NCI-H524 treated with DMSO at 0.1 percent for 48 hours (cell line): Measurements from ENCODE around the gene TCEANC2.
"Not testable (repeated sequence)": the region's sequence is repeated elsewhere in the genome, so short reads cannot be mapped to it uniquely, and the experiment has no call there.

ENCODE experiments used
- DNase-seq: peaks from one replicate; lab custom pipeline; 2025; lab: John Stamatoyannopoulos, UW

TCEANC2 gene

GRCh38 chr1:54088385-54088784, 35.0 kb downstream of the TCEANC2 start:
- DNase-seq: no peak

- no peak for DNase-seq
These were observed 38.3 kb downstream of the TCEANC2 start for GRCh38 chr1:54091666-54092065.

- no peak for DNase-seq
These were observed 40.8 kb downstream of the TCEANC2 start for GRCh38 chr1:54094001-54094729.

GRCh38 chr1:54094730-54095105, 41.3 kb downstream of the TCEANC2 start:
- DNase-seq: not testable (repeated sequence)

GRCh38 chr1:54095546-54096226, 42.3 kb downstream of the TCEANC2 start:
- DNase-seq: no peak

GRCh38 chr1:54096227-54096876, 42.9 kb downstream of the TCEANC2 start:
- DNase-seq: no peak

GRCh38 chr1:54096877-54097240, 43.5 kb downstream of the TCEANC2 start:
- DNase-seq: no peak

GRCh38 chr1:54099061-54099610, 45.7 kb downstream of the TCEANC2 start:
- no peak for DNase-seq

GRCh38 chr1:54100500-54100899, 47.1 kb downstream of the TCEANC2 start:
- no peak for DNase-seq

- DNase-seq: no peak
These were observed 50.0 kb downstream of the TCEANC2 start for GRCh38 chr1:54103414-54103813.

- DNase-seq: not testable (repeated sequence)
These were observed 51.2 kb downstream of the TCEANC2 start for GRCh38 chr1:54104613-54105012.

- no peak for DNase-seq
These were observed 51.7 kb downstream of the TCEANC2 start for GRCh38 chr1:54105080-54105479.

GRCh38 chr1:54105736-54106269, 52.4 kb downstream of the TCEANC2 start:
- no peak for DNase-seq

- no peak for DNase-seq
These were observed 53.7 kb downstream of the TCEANC2 start for GRCh38 chr1:54107131-54107530.

GRCh38 chr1:54108156-54108555, 54.7 kb downstream of the TCEANC2 start:
- DNase-seq: no peak

- DNase-seq: no peak
These were observed 56.0 kb downstream of the TCEANC2 start for GRCh38 chr1:54109129-54110090.

- DNase-seq: peak; percentile 95
These were observed 57.6 kb downstream of the TCEANC2 start for GRCh38 chr1:54110996-54111395.

- no peak for DNase-seq
These were observed 58.2 kb downstream of the TCEANC2 start for GRCh38 chr1:54111624-54112023.

GRCh38 chr1:54112027-54112426, 58.6 kb downstream of the TCEANC2 start:
- DNase-seq: no peak

GRCh38 chr1:54112705-54113368, 59.4 kb downstream of the TCEANC2 start:
- DNase-seq: no peak

- no peak for DNase-seq
These were observed 60.6 kb downstream of the TCEANC2 start for GRCh38 chr1:54114001-54114400.
